ENCODE measurements around the gene TP63.
"Not testable (repeated sequence)": the region's sequence is repeated elsewhere in the genome, so short reads cannot be mapped to it uniquely, and the experiment has no call there.

The TP63 gene

GRCh38 chr3:189659571-189659970 is 28.4 kb downstream of the TP63 start:
- no peak for DNase-seq (ENCODE audit: extremely low read depth, low read depth)
- no peak for TF ChIP-seq CTCF (IDR thresholded peaks at IDR 0.05; ENCODE audit: low read depth, low read length)

- TF ChIP-seq CTCF (IDR thresholded peaks at IDR 0.05; ENCODE audit: low read depth, low read length): no peak
Observed at GRCh38 chr3:189664311-189664710, 33.1 kb downstream of the TP63 start.

GRCh38 chr3:189672346-189672745 is 41.2 kb downstream of the TP63 start:
- not testable (repeated sequence) for DNase-seq (ENCODE audit: extremely low read depth, low read depth)

More at GRCh38 chr3:189664311-189664710, 33.1 kb downstream of the TP63 start:
- DNase-seq (ENCODE audit: extremely low read depth, low read depth): peak; percentile 85

GRCh38 chr3:189673535-189673934 is 42.3 kb downstream of the TP63 start:
- no peak for DNase-seq (ENCODE audit: extremely low read depth, low read depth)
- no peak for TF ChIP-seq CTCF (IDR thresholded peaks at IDR 0.05; ENCODE audit: low read depth, low read length)

- DNase-seq (ENCODE audit: extremely low read depth, low read depth): no peak
- no peak for TF ChIP-seq CTCF (IDR thresholded peaks at IDR 0.05; ENCODE audit: low read depth, low read length)
Observed at GRCh38 chr3:189674249-189674913, 43.2 kb downstream of the TP63 start.

- no peak for DNase-seq (ENCODE audit: extremely low read depth, low read depth)
- TF ChIP-seq CTCF (IDR thresholded peaks at IDR 0.05; ENCODE audit: low read depth, low read length): no peak
Observed at GRCh38 chr3:189677667-189678066, 46.5 kb downstream of the TP63 start.

- TF ChIP-seq CTCF (IDR thresholded peaks at IDR 0.05; ENCODE audit: low read depth, low read length): no peak
- no peak for DNase-seq (ENCODE audit: extremely low read depth, low read depth)
Observed at GRCh38 chr3:189680723-189681122, 49.5 kb downstream of the TP63 start.

All from AG09319 (cell line).